ENCODE results near the gene DNAH11. TPM values are rescaled to one million over a fixed set of nuclear protein-coding genes. Genes with fewer than 3 reads are reported as not detected.

DNAH11 gene
- total RNA-seq, 1 experiment from 2014 or later: 0.15 TPM

- TF ChIP-seq CTCF (IDR thresholded peaks at IDR 0.05) (no peak), POLR2AphosphoS5 (IDR thresholded peaks at IDR 0.05; ENCODE audit: low read depth, low read length) (no peak), SIN3A (IDR thresholded peaks at IDR 0.05; ENCODE audit: borderline replicate concordance, insufficient read depth, low read depth, low read length) (no peak), TCF7L2 (IDR thresholded peaks at IDR 0.05; ENCODE audit: low read depth, low read length) (no peak)
- TF ChIP-seq, protein P1, sequence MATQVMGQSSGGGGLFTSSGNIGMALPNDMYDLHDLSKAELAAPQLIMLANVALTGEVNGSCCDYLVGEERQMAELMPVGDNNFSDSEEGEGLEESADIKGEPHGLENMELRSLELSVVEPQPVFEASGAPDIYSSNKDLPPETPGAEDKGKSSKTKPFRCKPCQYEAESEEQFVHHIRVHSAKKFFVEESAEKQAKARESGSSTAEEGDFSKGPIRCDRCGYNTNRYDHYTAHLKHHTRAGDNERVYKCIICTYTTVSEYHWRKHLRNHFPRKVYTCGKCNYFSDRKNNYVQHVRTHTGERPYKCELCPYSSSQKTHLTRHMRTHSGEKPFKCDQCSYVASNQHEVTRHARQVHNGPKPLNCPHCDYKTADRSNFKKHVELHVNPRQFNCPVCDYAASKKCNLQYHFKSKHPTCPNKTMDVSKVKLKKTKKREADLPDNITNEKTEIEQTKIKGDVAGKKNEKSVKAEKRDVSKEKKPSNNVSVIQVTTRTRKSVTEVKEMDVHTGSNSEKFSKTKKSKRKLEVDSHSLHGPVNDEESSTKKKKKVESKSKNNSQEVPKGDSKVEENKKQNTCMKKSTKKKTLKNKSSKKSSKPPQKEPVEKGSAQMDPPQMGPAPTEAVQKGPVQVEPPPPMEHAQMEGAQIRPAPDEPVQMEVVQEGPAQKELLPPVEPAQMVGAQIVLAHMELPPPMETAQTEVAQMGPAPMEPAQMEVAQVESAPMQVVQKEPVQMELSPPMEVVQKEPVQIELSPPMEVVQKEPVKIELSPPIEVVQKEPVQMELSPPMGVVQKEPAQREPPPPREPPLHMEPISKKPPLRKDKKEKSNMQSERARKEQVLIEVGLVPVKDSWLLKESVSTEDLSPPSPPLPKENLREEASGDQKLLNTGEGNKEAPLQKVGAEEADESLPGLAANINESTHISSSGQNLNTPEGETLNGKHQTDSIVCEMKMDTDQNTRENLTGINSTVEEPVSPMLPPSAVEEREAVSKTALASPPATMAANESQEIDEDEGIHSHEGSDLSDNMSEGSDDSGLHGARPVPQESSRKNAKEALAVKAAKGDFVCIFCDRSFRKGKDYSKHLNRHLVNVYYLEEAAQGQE (IDR thresholded peaks at IDR 0.05; ENCODE audit: insufficient read depth in 1 of 2, low read depth in 2 of 2, low read length in 1 of 2): no peak
- H3K9me3 ChIP-seq (ENCODE audit: control insufficient read depth, insufficient read depth, low read depth, low read length): no peaks in the 10 kb centered on the region
- H3K27me3 ChIP-seq (ENCODE audit: control insufficient read depth, insufficient read depth, low read length): peaks cover 3% of the 10 kb centered on the region; the same call in 1 of the 2 replicates
- H3K4me3 ChIP-seq (ENCODE audit: low read depth in 2 of 2, low read length in 2 of 2): no peak overlapping the region
- no TSS peak for BruUV-seq (replicated peaks)
- no peaks in the 10 kb centered on the region; the same call in 1 of the 2 replicates for H3K36me3 ChIP-seq (ENCODE audit: control insufficient read depth, insufficient read depth, low read length)
- DNase-seq (ENCODE audit: low read depth, low spot score) (no peak), ATAC-seq (no peak)
- POLR2A ChIA-PET: no interaction called here
- intact Hi-C loops (cut with micrococcal nuclease; ENCODE audit: unreplicated experiment) (no loop called here), in situ Hi-C loops (cut with HindIII; ENCODE audit: low pct_unique_long_range_greater_than_20kb, low sequenced_read_pairs) (no loop called here)
- H3K4me1 ChIP-seq (ENCODE audit: control insufficient read depth, insufficient read depth, low read length): no peaks in the 10 kb centered on the region
- CTCF ChIA-PET: no interaction called here
- no peak overlapping the region for H3K27ac ChIP-seq (ENCODE audit: low read length)
Measured at GRCh38 chr7:21708096-21708495, 165.3 kb downstream of the DNAH11 start.

- intact Hi-C loops (cut with micrococcal nuclease; ENCODE audit: unreplicated experiment): no loop called here
- TF ChIP-seq TCF7L2 (IDR thresholded peaks at IDR 0.05; ENCODE audit: low read depth, low read length) (no peak), POLR2AphosphoS5 (IDR thresholded peaks at IDR 0.05; ENCODE audit: low read depth, low read length) (no peak), SIN3A (IDR thresholded peaks at IDR 0.05; ENCODE audit: borderline replicate concordance, insufficient read depth, low read depth, low read length) (no peak), CTCF (IDR thresholded peaks at IDR 0.05) (no peak)
- TF ChIP-seq, protein P1 (IDR thresholded peaks at IDR 0.05; ENCODE audit: insufficient read depth in 1 of 2, low read depth in 2 of 2, low read length in 1 of 2): no peak
- Histone ChIP-seq H3K4me3 (ENCODE audit: low read depth in 2 of 2, low read length in 2 of 2) (no peak overlapping the region), H3K36me3 (ENCODE audit: control insufficient read depth, insufficient read depth, low read length) (no peaks in the 10 kb centered on the region), H3K27ac (ENCODE audit: low read length) (no peak overlapping the region), H3K9me3 (ENCODE audit: control insufficient read depth, insufficient read depth, low read depth, low read length) (no peaks in the 10 kb centered on the region), H3K27me3 (ENCODE audit: control insufficient read depth, insufficient read depth, low read length) (no peaks in the 10 kb centered on the region; the same call in 1 of the 2 replicates), H3K4me1 (ENCODE audit: control insufficient read depth, insufficient read depth, low read length) (no peaks in the 10 kb centered on the region)
- CTCF ChIA-PET: no interaction called here
- in situ Hi-C loops (cut with HindIII; ENCODE audit: low pct_unique_long_range_greater_than_20kb, low sequenced_read_pairs): no loop called here
- DNase-seq (ENCODE audit: low read depth, low spot score) (no peak), ATAC-seq (no peak)
- POLR2A ChIA-PET: no interaction called here
- no TSS peak for BruUV-seq (replicated peaks)
Measured at GRCh38 chr7:21717323-21717722, 174.5 kb downstream of the DNAH11 start.

Measured in Panc1 (cell line).